ENCODE results near the gene VAMP4. TPM values are rescaled to one million over a fixed set of nuclear protein-coding genes. Genes with fewer than 3 reads are reported as not detected.

VAMP4 gene
- total and polyA plus RNA-seq, 5 donors from 2014 or later = 16.1 to 25.3 (median 22.8) TPM

DNA sequence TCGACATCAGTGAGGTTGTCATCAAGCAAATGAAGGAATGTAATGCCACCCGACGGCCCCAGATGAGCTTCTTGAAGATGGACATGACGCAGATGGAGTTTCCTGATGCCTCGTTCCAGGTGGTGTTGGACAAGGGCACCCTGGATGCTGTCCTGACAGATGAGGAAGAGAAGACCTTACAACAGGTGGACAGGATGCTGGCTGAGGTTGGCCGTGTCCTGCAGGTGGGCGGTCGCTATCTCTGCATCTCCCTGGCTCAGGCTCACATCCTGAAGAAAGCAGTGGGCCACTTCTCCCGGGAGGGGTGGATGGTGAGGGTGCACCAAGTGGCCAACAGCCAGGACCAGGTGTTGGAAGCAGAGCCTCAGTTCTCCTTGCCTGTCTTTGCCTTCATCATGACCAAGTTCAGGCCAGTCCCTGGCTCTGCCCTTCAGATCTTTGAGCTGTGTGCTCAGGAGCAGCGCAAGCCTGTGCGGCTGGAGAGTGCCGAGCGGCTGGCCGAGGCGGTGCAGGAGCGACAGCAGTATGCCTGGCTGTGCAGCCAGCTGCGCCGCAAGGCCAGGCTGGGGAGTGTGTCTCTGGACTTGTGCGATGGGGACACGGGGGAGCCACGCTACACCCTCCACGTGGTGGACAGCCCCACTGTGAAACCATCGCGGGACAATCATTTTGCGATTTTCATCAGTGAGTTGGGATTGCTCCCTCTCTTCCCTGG is 42.1 kb upstream of the VAMP4 start:
- H3K4me1 ChIP-seq (ENCODE audit: control insufficient read depth, insufficient read depth, low read length, poor library complexity, severe bottlenecking) = peaks cover 46% of the 10 kb centered on the region
- DNase-seq (no peak), ATAC-seq (ENCODE audit: low read depth in 2 of 2) (no peak)
- H3K36me3 ChIP-seq (ENCODE audit: control insufficient read depth, insufficient read depth, low read length) = peaks cover 41% of the 10 kb centered on the region
- Mint-ChIP-seq H3K4me1 (peaks cover 11 to 69% (median 45%) of the 10 kb centered on the region in 4 donors), H3K27ac (peak overlapping the region in 2 of 3 donors; percentile 7 to 12), H3K27me3 (no peaks in the 10 kb centered on the region), H3K4me3 (peak overlapping the region; percentile 89 to 95 (median 95)), H3K9me3 (no peaks in the 10 kb centered on the region), H3K36me3 (peaks cover 25% of the 10 kb centered on the region)
- no peaks in the 10 kb centered on the region for H3K27me3 ChIP-seq (ENCODE audit: control insufficient read depth, insufficient read depth, low read length)
- peak overlapping the region; percentile 13 for H3K4me3 ChIP-seq (ENCODE audit: low read depth, low read length)
- H3K9me3 ChIP-seq (ENCODE audit: control insufficient read depth in 2 of 2, low read length in 2 of 2) = no peaks in the 10 kb centered on the region
- H3K27ac ChIP-seq (ENCODE audit: insufficient read depth, low read length, poor library complexity, severe bottlenecking) = no peak overlapping the region

DNA sequence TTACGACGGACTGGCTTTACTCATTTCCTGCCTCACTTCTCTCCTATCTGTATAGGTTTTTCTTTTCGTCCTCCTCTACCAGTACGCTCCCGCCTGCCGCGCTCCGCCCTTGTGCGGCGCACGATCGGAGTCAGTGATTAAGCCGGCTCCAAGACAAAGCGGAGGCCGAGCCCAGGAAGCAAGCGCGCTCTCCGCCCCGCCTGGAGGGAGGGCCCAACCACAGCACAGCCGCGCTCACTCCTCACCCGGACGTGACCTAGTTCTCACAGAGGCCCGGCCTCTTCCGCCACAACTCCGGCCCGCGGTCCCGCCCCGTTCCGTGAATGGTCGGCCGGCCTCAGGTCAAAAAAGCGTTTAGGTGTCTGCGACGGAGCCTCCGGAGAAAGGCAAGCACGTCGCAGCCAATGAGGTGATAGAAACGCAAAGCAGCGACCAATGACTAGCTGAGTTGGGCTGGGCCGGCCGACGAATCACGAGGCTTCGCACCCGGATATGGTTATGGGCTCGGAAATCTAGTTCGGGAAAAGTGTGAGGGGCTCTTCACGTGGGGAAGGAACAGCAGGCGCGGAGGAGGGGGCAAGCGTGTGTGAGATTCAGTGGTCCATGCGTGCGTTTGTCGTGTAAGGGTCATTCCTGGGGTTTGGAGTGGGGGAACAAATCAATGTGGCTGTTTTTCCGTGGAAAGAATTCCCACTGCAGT is 39.5 kb upstream of the VAMP4 start, which contains the start of gene METTL13:
TSS of gene METTL13 (plus strand) at position 485 of the 700 bp plus-strand sequence. CDS start 308 bp downstream, outside the sequence.
- DNase-seq = peak; percentile 97 to 100 (median 99)
- H3K4me1 ChIP-seq (ENCODE audit: control insufficient read depth, insufficient read depth, low read length, poor library complexity, severe bottlenecking) = peaks cover 46% of the 10 kb centered on the region
- Mint-ChIP-seq H3K9me3 (no peaks in the 10 kb centered on the region), H3K27ac (peak within 1 kb of the TSS; percentile 96 to 99 (median 97)), H3K36me3 (peaks cover 10% of the 10 kb centered on the region), H3K27me3 (peaks cover 6% of the 10 kb centered on the region), H3K4me1 (peaks cover 11 to 57% (median 37%) of the 10 kb centered on the region in 4 donors), H3K4me3 (peak within 1 kb of the TSS; percentile 89 to 95 (median 95))
- no peaks in the 10 kb centered on the region for H3K27me3 ChIP-seq (ENCODE audit: control insufficient read depth, insufficient read depth, low read length)
- peak within 1 kb of the TSS; percentile 88 for H3K27ac ChIP-seq (ENCODE audit: insufficient read depth, low read length, poor library complexity, severe bottlenecking)
- peak within 1 kb of the TSS; percentile 96 for H3K4me3 ChIP-seq (ENCODE audit: low read depth, low read length)
- peaks cover 16% of the 10 kb centered on the region for H3K36me3 ChIP-seq (ENCODE audit: control insufficient read depth, insufficient read depth, low read length)
- no peaks in the 10 kb centered on the region for H3K9me3 ChIP-seq (ENCODE audit: control insufficient read depth in 2 of 2, low read length in 2 of 2)
- ATAC-seq (ENCODE audit: low read depth in 2 of 2) = peak; percentile 91 to 95

DNA sequence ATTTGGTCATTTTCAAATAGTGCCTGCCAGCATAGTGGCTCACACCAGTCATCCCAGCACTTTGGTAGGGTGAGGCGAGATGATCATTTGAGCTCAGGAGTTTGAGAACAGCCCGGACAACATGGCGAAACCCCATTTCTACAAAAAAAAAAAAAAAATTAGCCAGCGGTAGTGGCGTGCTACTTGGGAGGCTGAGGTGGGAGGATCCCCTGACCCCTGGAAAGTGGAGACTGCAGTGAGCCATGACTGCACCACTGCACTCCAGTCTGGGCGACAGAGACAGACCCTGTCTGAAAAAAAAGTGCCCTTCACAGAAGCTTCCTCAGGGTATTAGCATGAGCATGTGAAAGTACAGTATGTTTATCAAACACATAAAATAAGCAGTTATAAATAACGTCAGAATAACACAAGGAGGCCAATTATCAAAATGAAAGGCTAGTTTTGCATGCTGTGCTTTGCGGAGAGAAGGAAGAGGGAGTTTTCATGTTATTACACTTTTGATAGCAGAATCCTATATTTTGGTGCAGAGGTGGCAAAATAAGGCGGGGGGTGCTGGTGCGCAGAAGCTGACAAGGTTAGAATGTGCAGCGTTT is 38.8 kb upstream of the VAMP4 start:
- H3K27me3 ChIP-seq (ENCODE audit: control insufficient read depth, insufficient read depth, low read length) = no peaks in the 10 kb centered on the region
- Mint-ChIP-seq H3K27me3 (peaks cover 6% of the 10 kb centered on the region), H3K36me3 (peaks cover 10% of the 10 kb centered on the region), H3K4me1 (peaks cover 11 to 51% (median 36%) of the 10 kb centered on the region in 4 donors), H3K9me3 (no peaks in the 10 kb centered on the region), H3K27ac (peak overlapping the region; percentile 96 to 99 (median 97)), H3K4me3 (peak overlapping the region; percentile 89 to 95 (median 95))
- H3K4me3 ChIP-seq (ENCODE audit: low read depth, low read length) = peak overlapping the region; percentile 87
- peak overlapping the region; percentile 88 for H3K27ac ChIP-seq (ENCODE audit: insufficient read depth, low read length, poor library complexity, severe bottlenecking)
- H3K36me3 ChIP-seq (ENCODE audit: control insufficient read depth, insufficient read depth, low read length) = peaks cover 9% of the 10 kb centered on the region
- DNase-seq (no peak), ATAC-seq (ENCODE audit: low read depth in 2 of 2) (no peak)
- peaks cover 46% of the 10 kb centered on the region for H3K4me1 ChIP-seq (ENCODE audit: control insufficient read depth, insufficient read depth, low read length, poor library complexity, severe bottlenecking)
- no peaks in the 10 kb centered on the region for H3K9me3 ChIP-seq (ENCODE audit: control insufficient read depth in 2 of 2, low read length in 2 of 2)

DNA sequence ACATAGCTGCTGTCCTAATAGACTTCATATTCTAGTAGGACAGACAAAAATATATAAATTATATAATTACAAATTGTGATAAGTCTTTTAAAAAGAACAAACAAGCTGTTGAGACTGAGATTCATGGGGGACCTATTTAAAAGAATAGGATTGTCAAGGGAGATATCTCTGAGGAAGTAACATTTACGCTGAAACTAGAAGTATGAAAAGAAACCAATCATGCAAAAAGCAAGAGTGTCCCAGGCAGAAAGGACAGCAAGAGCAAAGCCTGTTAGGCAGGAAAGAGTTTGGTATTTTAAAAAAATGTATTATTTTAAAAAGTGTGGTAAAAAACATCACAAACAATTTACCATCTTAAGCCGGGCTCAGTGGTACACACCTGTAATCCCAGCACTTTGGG is 30.4 kb upstream of the VAMP4 start:
- Mint-ChIP-seq H3K9me3 (no peaks in the 10 kb centered on the region), H3K4me3 (no peak overlapping the region), H3K4me1 (no peaks in the 10 kb centered on the region), H3K27ac (no peak overlapping the region), H3K36me3 (no peaks in the 10 kb centered on the region), H3K27me3 (peaks cover 42% of the 10 kb centered on the region)
- no peak for ATAC-seq (ENCODE audit: low read depth in 2 of 2)
- Histone ChIP-seq H3K36me3 (ENCODE audit: control insufficient read depth, insufficient read depth, low read length) (no peaks in the 10 kb centered on the region), H3K4me3 (ENCODE audit: low read depth, low read length) (no peak overlapping the region), H3K4me1 (ENCODE audit: control insufficient read depth, insufficient read depth, low read length, poor library complexity, severe bottlenecking) (no peaks in the 10 kb centered on the region), H3K27me3 (ENCODE audit: control insufficient read depth, insufficient read depth, low read length) (peaks cover 18% of the 10 kb centered on the region), H3K27ac (ENCODE audit: insufficient read depth, low read length, poor library complexity, severe bottlenecking) (no peak overlapping the region), H3K9me3 (ENCODE audit: control insufficient read depth in 2 of 2, low read length in 2 of 2) (no peaks in the 10 kb centered on the region)
- DNase-seq = no peak

DNA sequence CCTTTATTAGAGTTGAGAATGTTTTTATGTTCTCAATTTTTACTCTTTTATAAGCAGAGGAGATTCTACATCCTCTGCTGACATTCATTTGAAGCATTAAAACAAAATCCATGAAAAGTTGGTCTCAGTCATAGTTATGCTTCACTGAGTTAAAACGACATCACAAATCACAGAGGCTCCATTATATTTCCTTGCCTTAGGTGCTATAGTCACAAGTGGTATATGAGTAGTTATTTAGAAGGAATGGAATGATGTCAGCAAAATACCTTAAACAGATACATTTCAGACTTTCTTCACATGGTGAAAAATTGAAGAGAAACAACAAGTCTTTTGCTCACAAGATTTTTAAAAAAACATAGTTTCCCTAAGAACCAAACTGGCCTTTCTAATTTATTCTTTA is 27.9 kb upstream of the VAMP4 start:
- Mint-ChIP-seq H3K36me3 (no peaks in the 10 kb centered on the region), H3K27me3 (peaks cover 44% of the 10 kb centered on the region), H3K9me3 (peaks cover 0 to 1% (median 0%) of the 10 kb centered on the region in 7 donors), H3K4me3 (no peak overlapping the region), H3K27ac (no peak overlapping the region), H3K4me1 (no peaks in the 10 kb centered on the region)
- DNase-seq (no peak), ATAC-seq (ENCODE audit: low read depth in 2 of 2) (no peak)
- H3K27me3 ChIP-seq (ENCODE audit: control insufficient read depth, insufficient read depth, low read length) = peaks cover 16% of the 10 kb centered on the region
- no peaks in the 10 kb centered on the region for H3K9me3 ChIP-seq (ENCODE audit: control insufficient read depth in 2 of 2, low read length in 2 of 2)
- H3K4me1 ChIP-seq (ENCODE audit: control insufficient read depth, insufficient read depth, low read length, poor library complexity, severe bottlenecking) = no peaks in the 10 kb centered on the region
- H3K27ac ChIP-seq (ENCODE audit: insufficient read depth, low read length, poor library complexity, severe bottlenecking) = no peak overlapping the region
- H3K4me3 ChIP-seq (ENCODE audit: low read depth, low read length) = no peak overlapping the region
- H3K36me3 ChIP-seq (ENCODE audit: control insufficient read depth, insufficient read depth, low read length) = no peaks in the 10 kb centered on the region

DNA sequence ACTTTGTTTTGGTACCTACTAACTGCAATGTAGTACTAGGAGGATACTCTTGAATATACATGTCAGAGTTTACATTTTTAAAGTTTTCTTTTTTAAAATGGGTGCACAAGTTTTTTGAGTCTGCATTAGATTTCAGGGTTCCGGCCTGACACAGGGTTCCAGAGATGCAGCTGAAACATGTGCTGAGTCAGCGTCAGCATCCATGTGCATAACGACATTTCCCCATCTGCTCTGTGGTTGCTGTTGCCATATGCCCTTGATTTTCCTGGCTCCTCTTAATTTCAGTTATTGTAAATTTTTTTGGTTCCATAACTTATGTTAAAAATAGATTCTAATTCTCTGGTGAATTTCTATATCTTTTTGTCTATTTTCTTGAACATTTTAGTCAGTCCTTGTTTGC is 27.3 kb upstream of the VAMP4 start:
- Mint-ChIP-seq H3K36me3 (no peaks in the 10 kb centered on the region), H3K27ac (no peak overlapping the region), H3K27me3 (peaks cover 44% of the 10 kb centered on the region), H3K4me1 (no peaks in the 10 kb centered on the region), H3K4me3 (no peak overlapping the region), H3K9me3 (peaks cover 0 to 1% (median 0%) of the 10 kb centered on the region in 7 donors)
- Histone ChIP-seq H3K36me3 (ENCODE audit: control insufficient read depth, insufficient read depth, low read length) (no peaks in the 10 kb centered on the region), H3K4me1 (ENCODE audit: control insufficient read depth, insufficient read depth, low read length, poor library complexity, severe bottlenecking) (no peaks in the 10 kb centered on the region), H3K27me3 (ENCODE audit: control insufficient read depth, insufficient read depth, low read length) (peaks cover 12% of the 10 kb centered on the region), H3K27ac (ENCODE audit: insufficient read depth, low read length, poor library complexity, severe bottlenecking) (no peak overlapping the region), H3K4me3 (ENCODE audit: low read depth, low read length) (no peak overlapping the region), H3K9me3 (ENCODE audit: control insufficient read depth in 2 of 2, low read length in 2 of 2) (no peaks in the 10 kb centered on the region)
- DNase-seq = no peak
- no peak for ATAC-seq (ENCODE audit: low read depth in 2 of 2)

DNA sequence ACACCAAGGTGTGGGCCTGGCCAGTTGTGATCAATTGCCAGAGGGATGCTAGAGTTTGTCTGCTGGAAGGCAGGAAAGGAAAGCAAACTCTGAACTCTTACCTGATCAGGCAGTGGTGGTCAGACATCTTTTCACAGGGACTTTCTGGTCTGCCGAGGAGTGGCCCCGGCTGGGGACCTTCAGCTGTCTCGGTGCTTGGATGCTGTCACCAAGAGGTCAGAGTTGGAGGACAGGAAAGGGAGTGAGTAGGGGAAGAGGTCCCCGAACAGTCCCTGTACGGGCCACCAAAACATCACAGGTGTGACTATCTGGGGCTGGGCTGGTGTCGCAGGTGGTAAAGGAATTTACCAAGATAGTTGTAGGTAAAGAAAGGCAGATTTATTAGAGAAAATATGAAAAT is 21.9 kb upstream of the VAMP4 start:
- Mint-ChIP-seq H3K27me3 (peaks cover 43% of the 10 kb centered on the region), H3K4me1 (no peaks in the 10 kb centered on the region), H3K4me3 (no peak overlapping the region), H3K9me3 (peaks cover 0 to 1% (median 0%) of the 10 kb centered on the region in 7 donors), H3K27ac (no peak overlapping the region), H3K36me3 (no peaks in the 10 kb centered on the region)
- H3K27ac ChIP-seq (ENCODE audit: insufficient read depth, low read length, poor library complexity, severe bottlenecking) = no peak overlapping the region
- no peak overlapping the region for H3K4me3 ChIP-seq (ENCODE audit: low read depth, low read length)
- no peaks in the 10 kb centered on the region for H3K9me3 ChIP-seq (ENCODE audit: control insufficient read depth in 2 of 2, low read length in 2 of 2)
- no peaks in the 10 kb centered on the region for H3K36me3 ChIP-seq (ENCODE audit: control insufficient read depth, insufficient read depth, low read length)
- peaks cover 9% of the 10 kb centered on the region for H3K27me3 ChIP-seq (ENCODE audit: control insufficient read depth, insufficient read depth, low read length)
- ATAC-seq (ENCODE audit: low read depth in 2 of 2) (no peak), DNase-seq (no peak)
- no peaks in the 10 kb centered on the region for H3K4me1 ChIP-seq (ENCODE audit: control insufficient read depth, insufficient read depth, low read length, poor library complexity, severe bottlenecking)
